Stimulated activated CD8-positive, alpha-beta memory T cell treated with anti-CD3 and anti-CD28 coated beads, Interleukin-4, amount 100 ng/mL, for 1 hour (primary cell): ENCODE data around the gene SLC35F3.
"Not testable (repeated sequence)": the region's sequence is repeated elsewhere in the genome, so short reads cannot be mapped to it uniquely, and the experiment has no call there.

ENCODE experiments used
- DNase-seq, 2 donors: peaks; one replicate each; pipeline ENCODE4 v3.0.0-alpha.2; 2020; ENCODE audit warnings: low read depth in 2 of 2, low spot score in 1 of 2

SLC35F3 gene

GRCh38 chr1:234246638-234247116 lies 342.2 kb downstream of the SLC35F3 start:
- DNase-seq: no peak

DNA sequence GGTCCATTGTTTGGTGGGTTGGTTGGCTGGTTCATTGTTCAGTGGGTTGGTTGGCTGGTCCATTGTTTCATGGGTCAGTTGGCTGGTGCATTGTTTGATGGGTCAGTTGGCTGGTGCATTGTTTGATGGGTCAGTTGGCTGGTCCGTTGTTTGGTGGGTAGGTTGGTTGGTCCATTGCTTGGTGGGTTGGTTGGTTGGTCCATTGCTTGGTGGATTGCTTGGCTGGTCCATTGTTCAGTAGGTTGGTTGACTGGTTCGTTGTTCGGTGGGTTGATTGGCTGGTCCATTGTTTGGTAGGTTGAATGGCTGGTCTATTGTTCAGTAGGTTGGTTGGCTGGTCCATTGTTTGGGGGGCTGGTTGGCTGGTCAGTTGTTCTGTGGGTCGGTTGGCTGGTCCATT lies 343.3 kb downstream of the SLC35F3 start:
- DNase-seq: not testable (repeated sequence)

DNA sequence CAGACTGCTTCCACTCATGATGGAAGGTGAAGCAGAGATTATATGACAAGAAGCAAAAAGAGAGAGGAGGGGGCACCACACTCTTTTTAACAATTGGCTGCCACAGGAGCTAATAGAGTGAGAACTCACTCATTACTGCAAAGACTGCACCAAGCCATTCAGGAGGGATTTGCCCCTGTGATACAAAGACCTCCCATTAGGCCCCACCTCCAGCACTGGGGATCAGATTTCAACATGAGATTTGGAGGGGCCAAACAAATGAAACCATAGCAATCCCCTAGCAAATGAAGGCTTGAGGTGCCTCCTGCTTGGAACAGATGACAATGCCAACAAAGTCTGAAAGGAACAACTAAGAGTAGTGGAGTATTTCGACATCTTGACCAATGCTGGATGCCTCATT lies 346.3 kb downstream of the SLC35F3 start:
- DNase-seq: no peak

DNA sequence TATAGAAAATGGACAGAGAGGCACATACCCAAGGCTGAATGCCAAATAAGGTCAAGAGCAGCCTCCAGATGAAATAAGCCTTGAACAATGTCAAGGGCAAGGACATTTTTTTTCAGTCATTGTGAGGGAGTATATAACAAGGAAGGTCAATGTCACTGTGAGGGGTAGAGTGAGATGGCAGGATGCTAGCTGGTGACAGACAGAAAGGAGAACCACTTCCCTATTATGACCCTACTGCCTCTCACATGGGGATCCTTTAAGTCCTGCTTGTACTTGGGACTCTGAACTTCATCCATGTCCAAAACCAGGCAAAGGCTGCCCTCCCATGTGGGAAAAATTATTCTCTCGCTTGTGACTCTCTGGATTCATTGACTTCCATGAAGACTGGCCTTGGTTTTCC lies 349.3 kb downstream of the SLC35F3 start:
- DNase-seq: no peak

DNA sequence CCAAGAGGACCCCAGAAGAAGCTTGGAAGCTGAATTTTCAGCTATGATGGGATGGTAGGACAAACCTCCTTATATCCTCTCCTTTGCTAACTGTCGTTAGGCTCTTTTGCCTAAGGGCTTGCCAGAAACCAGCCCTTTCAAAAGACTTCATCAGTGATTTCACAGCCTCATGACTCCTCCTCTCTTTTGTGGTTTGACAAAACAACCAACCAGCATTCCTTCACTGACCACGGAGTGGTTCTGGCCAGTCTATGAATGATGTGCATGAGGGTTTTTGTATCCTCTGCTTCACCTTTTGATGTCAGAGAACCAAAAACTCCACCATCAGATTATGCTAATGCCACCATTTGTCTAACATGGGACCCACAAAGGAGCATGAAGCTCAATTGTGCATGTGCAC lies 351.9 kb downstream of the SLC35F3 start:
- DNase-seq: no peak

DNA sequence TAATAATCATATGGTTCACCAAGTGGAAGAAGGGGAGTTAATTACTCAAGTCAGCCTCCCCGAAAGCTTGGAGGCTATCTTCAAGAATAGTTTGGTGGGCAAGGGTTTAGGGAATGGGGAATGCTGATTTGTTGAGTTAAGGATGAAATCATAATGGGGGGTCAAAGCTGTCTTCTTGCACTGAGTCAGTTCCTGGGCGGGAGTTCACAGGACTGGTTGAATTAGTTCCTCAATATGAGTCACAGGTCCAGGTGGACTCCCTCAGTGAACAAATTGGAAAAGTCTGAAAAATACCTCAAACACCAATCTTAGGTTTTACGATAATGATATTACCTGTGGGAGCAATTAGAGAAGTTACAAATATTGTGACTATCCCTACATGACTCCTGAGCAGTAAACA lies 353.6 kb downstream of the SLC35F3 start:
- no peak for DNase-seq

GRCh38 chr1:234260578-234260977 lies 356.1 kb downstream of the SLC35F3 start:
- DNase-seq: no peak

DNA sequence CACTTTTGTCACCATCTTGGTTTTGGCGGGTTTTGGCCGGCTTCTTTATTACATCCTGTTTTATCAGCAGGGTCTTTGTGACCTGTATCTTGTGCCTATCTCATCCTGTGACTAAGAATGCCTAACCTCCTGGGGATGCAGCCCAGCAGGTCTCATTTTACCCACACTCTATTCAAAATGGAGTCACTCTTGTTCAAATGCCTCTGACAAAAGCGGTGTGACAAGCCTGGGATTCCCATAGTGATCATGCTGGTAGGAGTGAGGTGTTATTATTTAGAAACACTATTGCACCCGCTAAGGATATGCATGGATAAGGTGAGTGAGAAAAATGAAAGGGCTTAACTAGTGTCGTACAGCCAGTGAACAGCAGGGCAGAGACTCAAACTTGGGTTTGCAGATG lies 357.1 kb downstream of the SLC35F3 start:
- no peak for DNase-seq

DNA sequence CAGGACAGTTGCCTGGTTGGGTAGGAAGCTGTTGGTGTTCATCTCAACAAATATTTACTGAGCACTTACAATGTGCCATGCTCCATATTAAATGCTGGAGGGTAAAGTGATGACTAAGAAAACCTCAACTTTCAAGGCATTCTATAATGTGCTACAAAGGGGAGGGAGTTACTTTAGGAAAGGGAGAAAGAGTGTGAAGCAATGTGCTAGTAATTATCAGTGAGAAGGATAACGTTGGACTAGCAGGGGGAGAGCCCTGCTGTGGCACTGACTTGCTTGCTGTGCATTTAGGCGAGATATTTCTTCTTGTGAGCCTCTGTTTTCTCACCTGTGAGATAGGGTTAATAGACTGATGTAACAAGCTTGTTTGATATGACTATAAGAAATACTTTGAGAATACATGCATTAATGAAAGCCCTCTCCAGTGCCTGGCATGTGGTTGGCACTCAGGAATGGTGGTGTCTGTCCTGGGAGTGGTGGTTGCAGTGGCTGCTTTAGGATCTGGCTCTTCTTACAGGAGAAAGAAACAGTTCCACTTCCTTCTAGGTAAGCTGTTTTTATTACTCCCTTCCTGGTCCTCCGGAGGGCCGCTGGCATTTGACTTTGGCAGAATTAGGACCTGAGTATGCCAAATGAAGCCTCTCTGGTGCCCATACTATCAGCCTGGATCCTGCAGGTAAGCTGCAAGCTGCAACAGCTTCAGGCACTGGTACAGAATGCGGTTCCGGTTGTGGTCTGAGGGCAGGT lies 357.7 kb downstream of the SLC35F3 start:
- DNase-seq: no peak

- no peak for DNase-seq
Observed at GRCh38 chr1:234262754-234263105, 358.3 kb downstream of the SLC35F3 start.

DNA sequence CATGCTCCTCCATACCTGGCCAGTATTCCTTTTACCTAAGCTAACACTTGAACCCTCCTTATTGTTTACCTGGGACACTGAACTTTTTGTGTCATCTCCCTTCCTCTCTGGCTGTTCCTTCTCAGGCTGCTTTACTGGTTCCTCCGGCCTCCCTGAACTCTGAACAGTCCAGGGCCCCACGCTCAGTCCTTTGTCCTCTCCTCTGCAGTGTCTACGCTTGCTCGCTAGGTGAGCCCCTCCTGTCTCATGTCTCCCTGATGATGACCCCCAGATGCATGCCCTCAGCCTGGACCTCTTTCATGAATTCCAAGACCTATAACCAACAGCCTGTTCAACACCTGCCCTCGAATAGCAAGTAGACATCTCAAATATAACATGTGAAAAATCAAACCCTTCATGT lies 360.4 kb downstream of the SLC35F3 start:
- no peak for DNase-seq

DNA sequence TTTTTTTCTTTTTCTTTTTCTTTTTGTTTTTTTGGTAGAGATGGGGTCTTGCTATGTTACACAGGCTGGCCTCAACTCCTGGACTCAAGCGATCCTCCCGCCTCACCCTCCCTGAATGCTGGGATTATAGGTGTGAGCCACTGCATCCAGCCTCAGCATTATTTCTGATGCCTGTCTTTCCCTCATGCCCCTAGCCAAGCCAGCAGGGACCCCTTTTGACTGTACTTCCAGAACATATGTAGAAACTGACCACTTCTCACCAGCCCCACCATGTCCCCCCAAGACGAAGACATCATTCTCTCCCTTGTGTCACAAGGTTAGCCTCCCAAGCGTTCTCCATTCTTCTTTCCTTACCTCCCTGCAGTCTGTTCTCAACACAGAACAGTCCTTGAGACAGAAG lies 360.8 kb downstream of the SLC35F3 start:
- DNase-seq: no peak

GRCh38 chr1:234265861-234266260 lies 361.4 kb downstream of the SLC35F3 start:
- no peak for DNase-seq

DNA sequence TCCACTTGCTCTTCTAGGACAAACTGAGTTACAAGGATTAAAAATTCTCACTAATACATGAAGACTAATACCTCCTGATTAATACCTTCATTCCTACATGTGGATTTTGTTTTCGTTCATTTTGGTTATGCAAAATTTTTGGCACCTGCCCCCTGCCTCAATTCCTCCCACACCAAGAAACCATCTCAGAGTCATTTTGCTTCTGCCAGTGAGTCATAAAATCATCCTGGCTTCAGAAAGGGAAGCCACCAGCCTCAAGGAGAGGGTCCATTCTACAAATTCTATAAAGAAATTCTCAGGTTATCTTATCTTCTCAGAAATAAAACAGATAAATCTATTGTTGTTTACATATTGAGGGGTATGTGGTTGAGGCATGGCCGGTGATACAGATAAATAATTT lies 365.6 kb downstream of the SLC35F3 start:
- DNase-seq: no peak

GRCh38 chr1:234270581-234271242 lies 366.2 kb downstream of the SLC35F3 start:
- DNase-seq: no peak

GRCh38 chr1:234271243-234271606 lies 366.7 kb downstream of the SLC35F3 start:
- DNase-seq: no peak

DNA sequence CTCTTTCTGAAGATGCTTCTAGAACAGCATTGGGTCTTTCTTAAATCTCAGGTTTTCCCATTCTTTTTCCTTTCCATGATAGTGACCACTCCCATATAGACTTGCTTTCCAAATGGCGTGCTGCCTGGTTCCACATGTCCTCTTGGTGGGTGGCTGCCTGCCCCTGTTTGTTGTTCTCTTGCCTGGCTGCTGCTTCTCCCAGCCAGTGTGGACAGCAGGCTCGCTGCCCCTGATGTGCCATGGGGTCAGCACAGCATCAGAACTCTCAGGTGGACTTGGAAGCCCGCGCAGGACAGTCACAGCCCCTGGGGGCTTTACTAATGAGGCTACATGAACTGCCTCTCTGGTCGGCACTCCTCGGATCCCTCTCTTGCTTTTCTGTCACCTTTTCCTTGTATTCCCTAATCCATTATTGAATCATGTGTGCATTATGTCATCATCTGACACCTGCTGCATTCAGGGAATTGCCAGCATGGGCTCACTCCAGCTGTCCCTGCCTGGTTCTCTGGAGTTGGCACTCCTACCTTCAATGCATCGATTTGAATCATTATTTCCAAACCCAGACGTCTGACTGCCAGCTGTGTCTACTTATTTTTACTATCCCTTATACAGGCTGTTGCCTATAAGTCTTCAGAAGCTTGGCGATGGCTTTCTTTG lies 368.3 kb downstream of the SLC35F3 start:
- no peak for DNase-seq

GRCh38 chr1:234273981-234274380 lies 369.5 kb downstream of the SLC35F3 start:
- no peak for DNase-seq

DNA sequence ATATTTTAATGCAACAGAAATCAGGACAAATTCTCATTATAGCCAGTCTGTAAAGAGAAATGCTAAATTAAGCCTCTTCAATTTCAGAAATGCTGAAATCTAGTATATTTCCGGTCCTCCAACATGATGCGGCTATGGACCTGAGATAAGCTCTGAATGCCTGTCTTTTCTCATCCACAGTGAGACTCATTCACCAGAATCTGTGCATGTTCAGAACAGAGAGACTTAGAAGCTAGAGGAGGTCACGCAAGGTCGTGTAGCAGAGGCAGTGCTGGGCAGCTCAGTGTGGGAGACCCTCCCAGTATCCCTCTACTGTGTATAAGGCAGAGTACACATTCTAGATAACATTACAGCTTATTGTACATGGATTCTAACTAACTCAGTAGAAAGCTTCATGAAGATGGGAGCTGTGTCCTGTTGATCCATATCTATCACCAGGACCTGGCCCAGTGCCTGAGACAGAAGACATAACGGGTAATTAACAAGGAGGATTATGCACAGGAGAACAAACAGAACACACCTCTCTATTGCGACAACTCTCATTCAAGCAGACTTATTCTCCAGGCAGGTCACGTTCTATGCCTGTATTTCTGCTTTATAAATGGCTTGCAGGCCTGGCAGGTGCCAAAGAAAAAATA lies 371.8 kb downstream of the SLC35F3 start:
- DNase-seq: no peak

DNA sequence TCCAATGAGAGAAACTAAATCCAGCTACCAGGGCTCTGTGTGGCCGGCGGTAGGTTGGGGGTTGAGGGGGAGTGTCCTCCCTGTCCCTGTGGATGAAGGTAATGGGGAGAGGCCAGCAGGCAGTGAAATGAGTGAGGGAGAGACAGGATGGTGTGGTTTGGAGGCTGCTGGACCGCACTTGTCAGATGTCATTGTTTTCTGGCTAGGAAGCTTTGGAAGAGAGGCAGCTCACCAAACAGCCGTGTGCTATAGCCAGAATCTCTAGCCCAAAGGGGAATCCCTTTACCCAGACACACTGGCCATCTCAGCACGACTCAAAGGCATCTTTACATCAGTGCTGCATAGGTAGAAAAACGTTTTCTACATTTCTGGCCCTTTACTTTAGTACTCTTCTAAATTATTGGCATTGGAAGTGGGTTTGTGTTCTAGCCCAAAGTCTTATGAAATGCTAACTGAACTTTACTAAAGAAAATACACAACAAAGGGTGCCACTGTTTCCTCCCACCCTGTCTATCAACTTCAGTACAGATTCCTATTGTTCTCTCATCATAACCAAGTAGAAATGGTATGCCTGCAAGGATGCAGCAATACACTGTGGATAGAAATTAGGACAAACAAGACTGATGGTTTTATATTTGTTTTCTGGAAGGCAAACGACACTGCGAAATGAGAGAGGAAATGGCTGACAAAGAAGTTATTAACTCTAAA lies 372.8 kb downstream of the SLC35F3 start:
- DNase-seq: no peak

GRCh38 chr1:234279021-234279420 lies 374.5 kb downstream of the SLC35F3 start:
- no peak for DNase-seq
